K562 (cell line): ENCODE results near the gene LRRC74B. TPM values are rescaled to one million over a fixed set of nuclear protein-coding genes. Genes with fewer than 3 reads are reported as not detected.
A peak's percentile ranks its signal among the peaks of the same experiment; 100 is the strongest.

Source experiments
- ATAC-seq: fragments of 200-7000 bp; cut with Tn5 transposase; 3 replicates; pipeline ENCODE4 v1.9.1; 2020; ENCODE audit warnings: moderate library complexity
- BruUV-seq: library from RNA; stranded (reverse); fragments of 400-500 nt; replicated peaks from 2 replicates; lab custom pipeline; 2021; lab: Mats Ljungman, UMichigan
- CTCF ChIA-PET: fragments of 300-600 bp; formaldehyde crosslinking; extraction: SDS; loops from one replicate; lab custom pipeline; 2021; ENCODE audit warnings: low intra/inter-chr PET ratio; lab: Yijun Ruan, JAX
- POLR2A ChIA-PET: fragments of 300-600, 350-650 bp; sonication (Branson Sonifier 250); formaldehyde crosslinking; extraction: SDS; loops from one replicate; lab custom pipeline; 2021; ENCODE audit warnings: antibody characterized with exemption, inconsistent platforms; lab: Yijun Ruan, JAX
- DNase-seq, 4 experiments: peaks; one replicate each; pipeline versions ENCODE4 v3.0.0 to v3.0.0-alpha.2; 2011 to 2018; ENCODE audit warnings: low spot score in 3 of 4, mixed read lengths in 3 of 4; ENCODE audit errors: extremely low read depth in 1 of 4
- FAIRE-seq: peaks from 2 replicates; lab custom pipeline; 2011; peaks lifted over from hg19 to GRCh38; lab: Jason Lieb, UNC
- H2AFZ ChIP-seq: 2 replicates; pipeline ENCODE4 v1.6.0; 2011; ENCODE audit warnings: low read depth, low read length, control low read depth, inconsistent platforms
- H3K27ac ChIP-seq: fragments of 200-600 bp; 3 replicates; pipeline ENCODE4 v1.8.0; 2011; ENCODE audit warnings: low read depth, mild to moderate bottlenecking, control low read depth, inconsistent platforms, low read length, moderate library complexity, mixed read lengths; ENCODE audit errors: extremely low read depth
- H3K27me3 ChIP-seq, 2 experiments: fragments of 300-600 bp in 1 of 2; 2 replicates in 1 of 2; 3 replicates in 1 of 2; pipeline versions ENCODE4 v1.6.0 to v1.8.0; 2011; ENCODE audit warnings: inconsistent platforms in 2 of 2, low read length in 2 of 2, mild to moderate bottlenecking in 1 of 2, mixed read lengths in 1 of 2, moderate library complexity in 1 of 2; ENCODE audit not compliant: control insufficient read depth in 2 of 2, insufficient read depth in 2 of 2
- H3K36me3 ChIP-seq: fragments of 300-600 bp; 3 replicates; pipeline ENCODE4 v1.8.0; 2011; ENCODE audit warnings: mild to moderate bottlenecking, low read length, inconsistent platforms; ENCODE audit not compliant: control insufficient read depth, insufficient read depth
- H3K4me1 ChIP-seq, 2 experiments: fragments of 200-600 bp in 1 of 2; replicated peaks in 1 of 2; 2 replicates in 1 of 2; 3 replicates in 1 of 2; pipeline versions ENCODE4 v1.5.1 to v1.8.0; 2011; ENCODE audit warnings: inconsistent platforms in 2 of 2, low read length in 2 of 2, mild to moderate bottlenecking in 1 of 2, mixed read lengths in 1 of 2, moderate library complexity in 1 of 2; ENCODE audit not compliant: control insufficient read depth in 2 of 2, insufficient read depth in 2 of 2
- H3K4me2 ChIP-seq: 2 replicates; pipeline ENCODE4 v1.6.1; 2011; ENCODE audit warnings: low read length, control low read depth, inconsistent platforms, mixed read lengths; ENCODE audit not compliant: insufficient read depth
- H3K4me3 ChIP-seq: fragments of 200-600 bp; sonication (generic), shearing (Covaris generic); 2 replicates; pipeline ENCODE4 v1.5.1; 2016; ENCODE audit warnings: control low read depth, inconsistent platforms
- H3K79me2 ChIP-seq: fragments of 200-600 bp; 3 replicates; pipeline ENCODE4 v1.8.0; 2011; ENCODE audit warnings: low read length, inconsistent platforms; ENCODE audit not compliant: control insufficient read depth, insufficient read depth
- H3K9ac ChIP-seq, 2 experiments: 2 replicates each; pipeline versions ENCODE4 v1.6.0 to v1.6.1; 2011; ENCODE audit warnings: low read depth in 2 of 2, low read length in 2 of 2, control low read depth in 1 of 2, inconsistent platforms in 1 of 2, mild to moderate bottlenecking in 1 of 2, mixed read lengths in 1 of 2; ENCODE audit not compliant: insufficient read depth in 1 of 2
- H3K9me1 ChIP-seq: one replicate; pipeline ENCODE4 v1.6.0; 2011; ENCODE audit warnings: inconsistent platforms, mild to moderate bottlenecking, low read length, moderate library complexity; ENCODE audit not compliant: control insufficient read depth, insufficient read depth
- H3K9me3 ChIP-seq: replicated peaks from 2 replicates; pipeline ENCODE4 v1.5.1; 2011; ENCODE audit warnings: low read depth, low read length, inconsistent platforms; ENCODE audit not compliant: control insufficient read depth, insufficient read depth
- H4K20me1 ChIP-seq: replicated peaks from 2 replicates; pipeline ENCODE4 v1.6.1; 2011; ENCODE audit warnings: low read length, inconsistent platforms, mixed read lengths; ENCODE audit not compliant: control insufficient read depth, insufficient read depth
- ATF6 ChIP-seq: sonication (generic); formaldehyde crosslinking; IDR thresholded peaks from 2 replicates; pipeline ENCODE4 v1.4.0; 2020; ENCODE audit warnings: mild to moderate bottlenecking, missing genetic modification reagents
- CGGBP1 ChIP-seq: fragments of 250-450 bp; sonication (Bioruptor Pico); IDR thresholded peaks from 2 replicates; pipeline ENCODE4 v1.9.0; 2021; ENCODE audit warnings: mild to moderate bottlenecking
- GABPB2 ChIP-seq: fragments of 250-450 bp; sonication (Bioruptor Pico); conservative IDR thresholded peaks from 2 replicates; pipeline ENCODE4 v1.5.1; 2021; ENCODE audit warnings: mild to moderate bottlenecking
- GATAD2A ChIP-seq: fragments of 450-650 bp; IDR thresholded peaks from 2 replicates; pipeline ENCODE4 v1.6.1; 2017
- GTF2A2 ChIP-seq: IDR thresholded peaks from 2 replicates; pipeline ENCODE4 v1.6.1; 2016; ENCODE audit warnings: mild to moderate bottlenecking, missing genetic modification characterization, missing compliant biosample characterization
- MCM2 ChIP-seq: fragments of 450-650 bp; IDR thresholded peaks from 2 replicates; pipeline ENCODE4 v1.6.1; 2017; ENCODE audit warnings: low read depth, mild to moderate bottlenecking
- MYC ChIP-seq, 2 experiments: fragments of 250-450 bp in 1 of 2; sonication (Bioruptor Pico) in 1 of 2; IDR thresholded peaks; 2 replicates each; pipeline versions ENCODE4 v1.5.1 to v1.6.1; 2012 to 2021; ENCODE audit warnings: low read depth in 2 of 2, borderline replicate concordance in 1 of 2, improper control_type of control experiment in 1 of 2, low read length in 1 of 2, mild to moderate bottlenecking in 1 of 2, moderate library complexity in 1 of 2
- SMAD3 ChIP-seq: fragments of 450-650 bp; formaldehyde crosslinking; conservative IDR thresholded peaks from 2 replicates; pipeline ENCODE4 v1.4.0; 2020; ENCODE audit warnings: mild to moderate bottlenecking
- TAF9B ChIP-seq: fragments of 450-650 bp; IDR thresholded peaks from 2 replicates; pipeline ENCODE4 v1.6.1; 2018; ENCODE audit warnings: mild to moderate bottlenecking; ENCODE audit not compliant: partially characterized antibody
- ZC3H4 ChIP-seq: sonication (generic); formaldehyde crosslinking; IDR thresholded peaks from 2 replicates; pipeline ENCODE4 v1.9.0; 2021; ENCODE audit warnings: missing genetic modification reagents, borderline replicate concordance
- ZNF280A ChIP-seq: fragments of 450-650 bp; IDR thresholded peaks from 2 replicates; pipeline ENCODE4 v1.6.1; 2018; ENCODE audit warnings: mild to moderate bottlenecking, low read depth; ENCODE audit not compliant: partially characterized antibody
- WGBS: fragments of 100-300 bp; shearing (Covaris generic); methylation state at CpG from one replicate; pipeline ENCODE4 v1.1.6; 2016; ENCODE audit warnings: low coverage, mixed read lengths; ENCODE audit not compliant: insufficient coverage; ENCODE audit errors: missing lambda C conversion rate; 5-methylcytosine and 5-hydroxymethylcytosine counted together
- in situ Hi-C: fragments of 300-500 bp; cut with MboI; formaldehyde crosslinking; loops from 4 replicates; pipeline ENCODE4 v1.15.0; 2018; ENCODE audit warnings: inconsistent platforms, mixed read lengths
- intact Hi-C: fragments of 100-400 bp; cut with micrococcal nuclease; formaldehyde crosslinking; loops from 2 replicates; pipeline ENCODE4 v1.14.2; 2022
- polyA plus RNA-seq, 8 experiments: library from polyadenylated mRNA; depleted of rRNA in 4 of 8; stranded (reverse) in 5 of 8; unstranded in 3 of 8; fragments of >200 nt; fragmentation: Nextera tagmentation in 2 of 8; fragmentation: Illumina TruSeq in 1 of 8; extraction: Ambion mirVana in 2 of 8; extraction: Trizol in 1 of 8; gene quantifications; 2 replicates each; pipeline versions ENCODE4 v1.2.1 to v1.2.3, GENCODE V29; 2011 to 2014; ENCODE audit warnings: inconsistent platforms in 1 of 8, missing spikeins in 1 of 8
- total RNA-seq, 7 experiments: library from RNA; depleted of rRNA in 6 of 7; stranded (reverse); fragments of >200 nt in 6 of 7; fragmentation: Illumina TruSeq in 2 of 7; extraction: Trizol in 2 of 7; gene quantifications; 2 replicates each; pipeline versions ENCODE4 v1.2.1 to v1.2.3, GENCODE V29; 2011 to 2021; ENCODE audit warnings: low replicate concordance in 1 of 7

The LRRC74B gene
- total and polyA plus RNA-seq, 9 of the 15 experiments (the other 6 are each of a cell fraction or from before 2014, with no cell fraction given) = not detected

GRCh38 chr22:21000207-21000986 is 45.3 kb upstream of the LRRC74B start (continued):
- no peak for TF ChIP-seq GATAD2A

- Histone ChIP-seq H3K4me3 (peak overlapping the region; percentile 58), H3K27me3 (no peaks in the 10 kb centered on the region), H3K27ac (peak overlapping the region; percentile 87), H3K9ac (peak overlapping the region; percentile 85 to 93), H3K36me3 (peaks cover 49% of the 10 kb centered on the region), H3K4me2 (peak overlapping the region; percentile 88), H2AFZ (peak overlapping the region; percentile 95), H3K9me3 (no peaks in the 10 kb centered on the region), H3K9me1 (no peaks in the 10 kb centered on the region), H3K4me1 (peaks cover 25 to 80% of the 10 kb centered on the region in 2 experiments), H3K79me2 (peaks cover 46% of the 10 kb centered on the region), H4K20me1 (peaks cover 28% of the 10 kb centered on the region; the same call in 1 of the 2 replicates)
- no TSS peak for BruUV-seq
- DNase-seq (peak in 1 of 4 experiments; percentile 72), FAIRE-seq (no peak), ATAC-seq (peak; percentile 1)
- intact Hi-C loops = loop anchor here (1.0 to 5.0 kb wide), 7 partner anchors 39 to 494 kb away; partner anchors contain the start of genes CRKL, MED15, PI4KA and SNAP29
- ChIA-PET CTCF (interaction anchor here (1.0 kb wide), 1 partner anchor 13 kb away, joined by 3 read pairs; no protein-coding TSS in a partner anchor), POLR2A (interaction anchor here (0.6 to 17.9 kb wide), 12 partner anchors 12 to 471 kb away, joined by 3 to 451 read pairs (median 17); partner anchors contain the start of genes AIFM3, LZTR1, P2RX6 and SLC7A4)
- in situ Hi-C loops = no loop called here
- WGBS = under 1% methylated on average over 26 of the region's 26 CpGs
- TF ChIP-seq ATF6 (no peak), MYC (IDR thresholded peaks at IDR 0.05; ENCODE audit: low read depth, low read length) (no peak), MYC (CRISPR knock-in tag; IDR thresholded peaks at IDR 0.05; ENCODE audit: borderline replicate concordance, low read depth) (no peak), CGGBP1 (CRISPR knock-in tag) (peak; percentile 84; the same call in 1 of the 2 replicates), ZNF280A (no peak), GABPB2 (CRISPR knock-in tag) (peak; percentile 79; the same call in 1 of the 2 replicates), GTF2A2 (tag) (peak; percentile 23; the same call in 1 of the 2 replicates), MCM2 (no peak), ZC3H4 (CRISPR knock-in tag) (no peak), SMAD3 (CRISPR knock-in tag) (peak; percentile 58), TAF9B (no peak)
These were observed 44.7 kb upstream of the LRRC74B start for GRCh38 chr22:21000987-21001600.
